ENCODE results near the gene CHRND.

DNA sequence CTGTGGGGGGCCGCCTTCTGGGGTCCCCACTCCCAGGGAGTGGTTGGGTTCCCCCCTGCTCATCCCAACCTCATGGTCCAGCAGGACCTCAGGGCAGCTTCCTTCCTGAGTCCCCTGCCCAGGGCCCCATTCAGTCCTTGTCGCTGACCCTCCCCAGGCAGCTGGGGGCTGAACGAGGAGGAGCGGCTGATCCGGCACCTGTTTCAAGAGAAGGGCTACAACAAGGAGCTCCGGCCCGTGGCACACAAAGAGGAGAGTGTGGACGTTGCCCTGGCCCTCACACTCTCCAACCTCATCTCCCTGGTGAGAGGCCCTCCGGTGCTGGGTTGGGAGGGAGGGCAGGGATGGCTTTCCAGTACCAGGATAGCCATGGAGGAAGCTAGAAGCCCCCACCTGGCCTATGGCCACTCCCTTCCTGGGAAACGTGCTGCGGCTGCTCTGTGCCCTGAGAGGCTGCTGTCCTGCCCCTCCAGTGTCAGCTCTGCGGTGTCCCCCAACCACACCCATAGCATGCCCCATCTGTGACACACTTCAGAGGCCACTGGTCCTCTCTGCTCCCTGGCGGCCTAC is 497 bp downstream of the CHRND start:
- TF ChIP-seq, protein P1, sequence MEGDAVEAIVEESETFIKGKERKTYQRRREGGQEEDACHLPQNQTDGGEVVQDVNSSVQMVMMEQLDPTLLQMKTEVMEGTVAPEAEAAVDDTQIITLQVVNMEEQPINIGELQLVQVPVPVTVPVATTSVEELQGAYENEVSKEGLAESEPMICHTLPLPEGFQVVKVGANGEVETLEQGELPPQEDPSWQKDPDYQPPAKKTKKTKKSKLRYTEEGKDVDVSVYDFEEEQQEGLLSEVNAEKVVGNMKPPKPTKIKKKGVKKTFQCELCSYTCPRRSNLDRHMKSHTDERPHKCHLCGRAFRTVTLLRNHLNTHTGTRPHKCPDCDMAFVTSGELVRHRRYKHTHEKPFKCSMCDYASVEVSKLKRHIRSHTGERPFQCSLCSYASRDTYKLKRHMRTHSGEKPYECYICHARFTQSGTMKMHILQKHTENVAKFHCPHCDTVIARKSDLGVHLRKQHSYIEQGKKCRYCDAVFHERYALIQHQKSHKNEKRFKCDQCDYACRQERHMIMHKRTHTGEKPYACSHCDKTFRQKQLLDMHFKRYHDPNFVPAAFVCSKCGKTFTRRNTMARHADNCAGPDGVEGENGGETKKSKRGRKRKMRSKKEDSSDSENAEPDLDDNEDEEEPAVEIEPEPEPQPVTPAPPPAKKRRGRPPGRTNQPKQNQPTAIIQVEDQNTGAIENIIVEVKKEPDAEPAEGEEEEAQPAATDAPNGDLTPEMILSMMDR (IDR thresholded peaks at IDR 0.05; ENCODE audit: low read depth, low read length): no peak
- TF ChIP-seq, protein P2, sequence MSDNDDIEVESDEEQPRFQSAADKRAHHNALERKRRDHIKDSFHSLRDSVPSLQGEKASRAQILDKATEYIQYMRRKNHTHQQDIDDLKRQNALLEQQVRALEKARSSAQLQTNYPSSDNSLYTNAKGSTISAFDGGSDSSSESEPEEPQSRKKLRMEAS (IDR thresholded peaks at IDR 0.05; ENCODE audit: low read depth, low read length): no peak
- TF ChIP-seq POLR2A (IDR thresholded peaks at IDR 0.05; ENCODE audit: extremely low read depth, insufficient read length): no peak
- TF ChIP-seq MYC (IDR thresholded peaks at IDR 0.05; ENCODE audit: low read depth, low read length): no peak

Data from NB4 (cell line).